ENCODE data around the gene COL9A3.

COL9A3 gene

DNA sequence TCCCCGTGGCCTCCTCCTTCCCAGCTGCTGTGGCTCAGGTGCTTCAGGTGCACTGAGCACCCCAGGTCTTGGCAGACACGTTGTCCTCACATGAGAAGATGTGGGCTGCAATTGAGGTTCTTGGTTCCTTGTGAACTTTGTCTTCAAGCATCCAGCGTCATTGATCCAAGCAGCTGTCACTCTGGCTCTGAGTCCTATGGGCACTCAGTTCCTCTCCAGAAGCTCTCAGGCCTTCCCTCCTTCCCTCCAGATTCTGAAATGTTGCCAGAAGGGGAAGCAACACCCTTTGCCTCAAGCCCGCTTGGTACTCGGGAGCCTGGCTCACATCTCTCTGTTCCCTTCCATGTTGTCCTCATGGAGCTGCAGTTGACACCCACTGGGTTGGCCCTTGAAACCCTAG, 29.0 kb upstream of the COL9A3 start:
- no peak overlapping the region for H3K4me3 Mint-ChIP-seq
- no peak for TF ChIP-seq CTCF (IDR thresholded peaks at IDR 0.05; ENCODE audit: unreplicated experiment in 3 of 3)
- H3K36me3 Mint-ChIP-seq (ENCODE audit: low read depth): no peaks in the 10 kb centered on the region
- no peaks in the 10 kb centered on the region for H3K9me3 Mint-ChIP-seq
- H3K4me1 Mint-ChIP-seq: peaks cover 39% of the 10 kb centered on the region
- H3K27me3 Mint-ChIP-seq (ENCODE audit: low read depth): peaks cover 33% of the 10 kb centered on the region
- no peak overlapping the region for H3K27ac Mint-ChIP-seq

- Mint-ChIP-seq H3K9me3 (no peaks in the 10 kb centered on the region), H3K4me1 (peaks cover 34% of the 10 kb centered on the region), H3K36me3 (ENCODE audit: low read depth) (no peaks in the 10 kb centered on the region), H3K4me3 (no peak overlapping the region), H3K27me3 (ENCODE audit: low read depth) (peaks cover 31% of the 10 kb centered on the region), H3K27ac (no peak overlapping the region)
- no peak for TF ChIP-seq CTCF (IDR thresholded peaks at IDR 0.05; ENCODE audit: unreplicated experiment in 3 of 3)
These were observed 28.2 kb upstream of the COL9A3 start for GRCh38 chr20:62788607-62789006.

DNA sequence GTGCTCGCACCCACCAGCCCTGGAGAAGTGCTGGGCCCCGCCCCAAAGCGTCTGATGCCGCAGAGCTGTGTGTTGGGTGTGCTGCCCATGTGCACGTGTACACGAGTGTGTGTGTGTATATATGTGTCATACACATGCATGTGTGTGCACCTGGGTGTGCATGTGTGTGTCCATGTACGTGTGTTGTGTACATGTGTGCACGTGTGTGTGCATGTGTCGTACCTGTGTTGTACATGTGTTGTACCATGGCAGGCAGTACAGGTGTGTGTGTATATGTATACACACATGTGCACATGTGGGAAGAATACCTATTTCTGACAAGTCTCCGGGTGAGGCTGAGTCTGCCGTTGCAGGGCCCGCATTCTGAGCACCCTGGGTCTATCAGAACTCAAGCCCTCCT, 26.8 kb upstream of the COL9A3 start:
- Mint-ChIP-seq H3K27me3 (ENCODE audit: low read depth) (peaks cover 25% of the 10 kb centered on the region), H3K27ac (no peak overlapping the region), H3K4me1 (peaks cover 30% of the 10 kb centered on the region), H3K9me3 (no peaks in the 10 kb centered on the region), H3K36me3 (ENCODE audit: low read depth) (no peaks in the 10 kb centered on the region), H3K4me3 (no peak overlapping the region)
- no peak for TF ChIP-seq CTCF (IDR thresholded peaks at IDR 0.05; ENCODE audit: unreplicated experiment in 3 of 3)

DNA sequence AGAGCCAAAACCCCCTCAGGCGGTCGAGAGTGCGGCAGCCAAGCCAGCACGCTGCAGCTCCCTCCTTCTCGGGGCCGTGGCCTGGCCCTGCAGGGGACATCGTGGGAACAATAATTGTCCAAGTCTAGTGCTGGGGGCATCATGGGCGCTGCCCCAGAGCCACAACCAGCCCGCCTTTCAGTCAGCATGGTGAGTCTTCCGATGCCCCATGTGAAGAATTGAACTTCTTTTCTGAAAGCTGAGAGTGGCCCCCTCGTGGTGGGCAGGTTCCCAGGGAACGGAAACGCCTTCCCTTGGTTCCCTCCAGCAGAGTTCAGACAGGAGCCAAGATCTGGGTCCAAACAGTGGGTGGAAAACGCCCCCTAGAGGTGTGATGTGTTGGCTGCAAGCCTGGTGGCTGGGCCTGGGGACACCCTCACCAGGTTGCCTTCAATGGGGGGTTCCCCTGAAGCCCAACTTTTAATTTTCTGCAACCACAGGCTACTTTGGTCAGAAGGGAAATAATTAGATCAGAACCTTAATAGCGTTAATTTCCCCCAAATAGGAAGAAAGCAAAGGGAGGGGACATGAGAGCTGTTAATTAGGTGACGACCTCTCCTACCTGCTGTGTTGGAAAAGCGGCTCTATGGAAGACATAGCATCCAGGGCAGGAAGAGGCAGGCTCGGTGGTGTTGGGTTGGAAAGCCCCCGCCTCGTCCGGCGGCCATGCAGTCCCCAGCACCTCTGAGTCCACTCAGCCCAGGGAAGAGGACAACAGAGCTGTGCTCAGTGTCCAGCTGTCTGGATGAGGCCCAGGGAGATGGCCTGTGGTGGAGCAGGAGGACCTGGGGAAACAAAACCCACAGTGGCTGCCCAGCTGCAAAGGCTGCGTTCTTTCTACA, 25.3 kb upstream of the COL9A3 start:
- Mint-ChIP-seq H3K36me3 (ENCODE audit: low read depth) (no peaks in the 10 kb centered on the region), H3K4me3 (peak overlapping the region; percentile 38 to 48 (median 44)), H3K4me1 (peaks cover 26% of the 10 kb centered on the region), H3K27me3 (ENCODE audit: low read depth) (peaks cover 25% of the 10 kb centered on the region), H3K27ac (peak overlapping the region in 2 of 3 experiments; percentile 8 to 33), H3K9me3 (no peaks in the 10 kb centered on the region)
- TF ChIP-seq CTCF (IDR thresholded peaks at IDR 0.05; ENCODE audit: unreplicated experiment in 3 of 3): peak; percentile 94 to 97 (median 96)

- Mint-ChIP-seq H3K27me3 (ENCODE audit: low read depth) (peaks cover 25% of the 10 kb centered on the region), H3K4me1 (peaks cover 19% of the 10 kb centered on the region), H3K9me3 (no peaks in the 10 kb centered on the region), H3K4me3 (peak overlapping the region in 2 of 3 experiments; percentile 52), H3K27ac (peak overlapping the region in 1 of 3 experiments; percentile 65), H3K36me3 (ENCODE audit: low read depth) (no peaks in the 10 kb centered on the region)
- no peak for TF ChIP-seq CTCF (IDR thresholded peaks at IDR 0.05; ENCODE audit: unreplicated experiment in 3 of 3)
These were observed 24.5 kb upstream of the COL9A3 start for GRCh38 chr20:62792182-62792939.

All from nephron (organoid).